Esophagus muscularis mucosa (tissue), 4 donors: Measurements from ENCODE around the gene KIF21A. TPM values are rescaled to one million over a fixed set of nuclear protein-coding genes. Genes with fewer than 3 reads are reported as not detected.

Source experiments
- DNase-seq: peaks from one replicate; pipeline ENCODE4 v3.0.0-alpha.2; 2017; ENCODE audit errors: extremely low spot score
- H3K27ac ChIP-seq, 4 donors: fragments of 200-600 bp; sonication (generic); replicated peaks in 1 of 4; 1 replicate in 3 of 4; 2 replicates in 1 of 4; pipeline ENCODE4 v1.5.1; 2016 to 2019; ENCODE audit warnings: mild to moderate bottlenecking in 1 of 4
- H3K27me3 ChIP-seq, 4 donors: fragments of 200-600 bp; sonication (generic); one replicate each; pipeline versions ENCODE4 v1.5.1 to v1.6.0; 2016 to 2019
- H3K36me3 ChIP-seq, 4 donors: fragments of 200-600 bp; sonication (generic); one replicate each; pipeline ENCODE4 v1.5.1; 2016 to 2019
- H3K4me1 ChIP-seq, 4 donors: fragments of 200-600 bp; sonication (generic); one replicate each; pipeline ENCODE4 v1.5.1; 2016 to 2019
- H3K4me3 ChIP-seq, 4 donors: fragments of 200-600 bp; sonication (generic); 1 replicate in 2 of 4; 2 replicates in 2 of 4; pipeline ENCODE4 v1.5.1; 2016 to 2019; ENCODE audit warnings: mild to moderate bottlenecking in 4 of 4, moderate library complexity in 1 of 4
- H3K9me3 ChIP-seq, 4 donors: fragments of 200-600 bp; sonication (generic); 1 replicate in 3 of 4; 2 replicates in 1 of 4; pipeline ENCODE4 v1.5.1; 2016 to 2019
- EP300 ChIP-seq: sonication (generic); formaldehyde crosslinking; IDR thresholded peaks from one replicate; pipeline ENCODE4 v1.6.1; 2017; ENCODE audit warnings: antibody characterized with exemption
- POLR2A ChIP-seq: fragments of 450-650 bp; IDR thresholded peaks from one replicate; pipeline ENCODE4 v1.6.1; 2017; ENCODE audit warnings: antibody characterized with exemption, moderate library complexity, mild to moderate bottlenecking, low read depth
- POLR2AphosphoS5 ChIP-seq, 2 donors: sonication (generic); formaldehyde crosslinking; IDR thresholded peaks; one replicate each; pipeline ENCODE4 v1.6.1; 2017; ENCODE audit warnings: antibody characterized with exemption in 2 of 2
- WGBS: methylation state at CpG from one replicate; pipeline ENCODE4 v1.1.5; 2018; 5-methylcytosine and 5-hydroxymethylcytosine counted together
- intact Hi-C: fragments of 100-400 bp; cut with DNase I; formaldehyde crosslinking; loops from one replicate; pipeline ENCODE4 v1.15.1; 2023
- total RNA-seq, 4 donors: library from RNA; depleted of rRNA; stranded (reverse); fragments of >200 nt; gene quantifications; one replicate each; pipeline versions ENCODE4 v1.1.0 to v1.2.1, GENCODE V29; 2016
- TF ChIP-seq, protein P1 (sequence below), 3 experiments: fragments of 200-600 bp in 2 of 3; fragments of 450-650 bp in 1 of 3; sonication (generic) in 2 of 3; IDR thresholded peaks; one replicate each; pipeline ENCODE4 v1.5.1; 2017 to 2019; ENCODE audit warnings: antibody characterized with exemption in 3 of 3, mild to moderate bottlenecking in 2 of 3, moderate library complexity in 1 of 3

Gene KIF21A
- total RNA-seq, 4 donors from 2014 or later = 9.3 to 17.4 (median 11.1) TPM

DNA sequence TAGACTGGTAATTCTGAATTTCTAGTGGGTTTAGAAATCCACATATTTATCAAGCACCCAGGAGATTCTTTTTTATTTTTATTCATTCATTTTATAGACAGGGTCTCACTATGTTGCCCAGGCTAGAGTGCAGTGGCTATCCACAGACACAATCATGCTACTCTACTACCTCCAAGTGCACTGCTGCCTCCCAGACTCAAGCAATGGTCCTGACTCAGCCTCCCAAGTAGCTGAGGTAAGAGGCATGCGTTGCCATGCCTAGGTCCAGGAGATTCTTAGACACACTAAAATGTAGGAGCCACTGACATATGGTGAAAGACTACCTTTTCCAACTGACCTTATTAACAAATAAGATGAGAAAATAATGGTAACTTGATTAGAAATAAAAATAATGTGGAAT lies 38.9 kb downstream of the KIF21A start:
- H3K36me3 ChIP-seq = no peaks in the 10 kb centered on the region
- no peak for TF ChIP-seq POLR2A
- TF ChIP-seq, protein P1, sequence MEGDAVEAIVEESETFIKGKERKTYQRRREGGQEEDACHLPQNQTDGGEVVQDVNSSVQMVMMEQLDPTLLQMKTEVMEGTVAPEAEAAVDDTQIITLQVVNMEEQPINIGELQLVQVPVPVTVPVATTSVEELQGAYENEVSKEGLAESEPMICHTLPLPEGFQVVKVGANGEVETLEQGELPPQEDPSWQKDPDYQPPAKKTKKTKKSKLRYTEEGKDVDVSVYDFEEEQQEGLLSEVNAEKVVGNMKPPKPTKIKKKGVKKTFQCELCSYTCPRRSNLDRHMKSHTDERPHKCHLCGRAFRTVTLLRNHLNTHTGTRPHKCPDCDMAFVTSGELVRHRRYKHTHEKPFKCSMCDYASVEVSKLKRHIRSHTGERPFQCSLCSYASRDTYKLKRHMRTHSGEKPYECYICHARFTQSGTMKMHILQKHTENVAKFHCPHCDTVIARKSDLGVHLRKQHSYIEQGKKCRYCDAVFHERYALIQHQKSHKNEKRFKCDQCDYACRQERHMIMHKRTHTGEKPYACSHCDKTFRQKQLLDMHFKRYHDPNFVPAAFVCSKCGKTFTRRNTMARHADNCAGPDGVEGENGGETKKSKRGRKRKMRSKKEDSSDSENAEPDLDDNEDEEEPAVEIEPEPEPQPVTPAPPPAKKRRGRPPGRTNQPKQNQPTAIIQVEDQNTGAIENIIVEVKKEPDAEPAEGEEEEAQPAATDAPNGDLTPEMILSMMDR (IDR thresholded peaks at IDR 0.05) = no peak
- TF ChIP-seq EP300 = no peak
- TF ChIP-seq POLR2AphosphoS5 (IDR thresholded peaks at IDR 0.05) = no peak
- no peaks in the 10 kb centered on the region for H3K9me3 ChIP-seq
- intact Hi-C loops = no loop called here
- no peaks in the 10 kb centered on the region for H3K27me3 ChIP-seq
- WGBS = 100% methylated on average over 1 of the region's 1 CpG
- no peak for DNase-seq
- peaks cover 4 to 9% (median 5%) of the 10 kb centered on the region in 4 donors for H3K4me1 ChIP-seq
- H3K27ac ChIP-seq = no peak overlapping the region
- H3K4me3 ChIP-seq = no peak overlapping the region

DNA sequence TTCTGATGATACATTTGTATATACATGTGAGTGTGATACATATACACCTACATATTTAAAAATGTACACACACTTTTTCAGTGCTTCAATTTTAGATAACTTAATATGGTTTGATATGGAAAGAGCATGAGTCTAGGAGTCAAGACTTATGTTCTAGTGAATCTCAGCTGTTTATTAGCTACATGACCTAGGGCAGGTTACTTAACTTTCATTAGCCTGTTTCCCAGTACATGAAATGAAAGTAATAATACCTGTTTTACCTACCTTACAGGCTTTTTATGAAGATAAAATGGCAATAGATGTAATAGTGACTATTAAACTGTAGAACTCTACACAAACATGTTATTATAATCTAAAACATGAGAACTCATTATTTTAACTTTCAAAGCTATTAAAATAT lies 39.5 kb downstream of the KIF21A start:
- no peak overlapping the region for H3K4me3 ChIP-seq
- no peaks in the 10 kb centered on the region for H3K9me3 ChIP-seq
- H3K4me1 ChIP-seq = peaks cover 4 to 9% (median 5%) of the 10 kb centered on the region in 4 donors
- no peak overlapping the region for H3K27ac ChIP-seq
- intact Hi-C loops = no loop called here
- H3K27me3 ChIP-seq = no peaks in the 10 kb centered on the region
- H3K36me3 ChIP-seq = no peaks in the 10 kb centered on the region
- no peak for DNase-seq
- TF ChIP-seq, protein P1 (IDR thresholded peaks at IDR 0.05) = no peak
- TF ChIP-seq EP300 (no peak), POLR2A (no peak), POLR2AphosphoS5 (IDR thresholded peaks at IDR 0.05) (no peak)

DNA sequence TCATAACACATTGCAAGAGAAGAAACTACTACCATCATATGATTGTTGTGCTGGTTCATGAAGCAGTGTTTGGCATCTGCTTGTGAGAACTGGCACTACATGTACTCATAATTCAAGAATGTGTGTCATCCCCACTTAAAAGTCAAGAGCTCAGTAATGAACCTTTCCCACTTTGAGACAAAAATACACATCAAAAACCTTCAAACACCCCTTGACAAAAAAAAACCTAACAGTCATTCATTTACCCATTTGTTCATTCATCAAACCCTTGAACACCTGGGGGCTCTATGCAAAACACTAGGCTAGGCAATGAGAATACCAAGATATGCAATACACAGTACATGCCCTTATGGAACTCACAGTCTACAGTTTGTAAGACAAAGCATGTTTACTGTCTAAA lies 40.0 kb downstream of the KIF21A start:
- Histone ChIP-seq H3K4me3 (no peak overlapping the region), H3K27ac (no peak overlapping the region), H3K4me1 (peaks cover 4 to 9% (median 5%) of the 10 kb centered on the region in 4 donors), H3K27me3 (no peaks in the 10 kb centered on the region), H3K9me3 (no peaks in the 10 kb centered on the region), H3K36me3 (no peaks in the 10 kb centered on the region)
- DNase-seq = no peak
- TF ChIP-seq POLR2A (no peak), POLR2AphosphoS5 (IDR thresholded peaks at IDR 0.05) (no peak), EP300 (no peak)
- TF ChIP-seq, protein P1 (IDR thresholded peaks at IDR 0.05) = no peak
- intact Hi-C loops = no loop called here

DNA sequence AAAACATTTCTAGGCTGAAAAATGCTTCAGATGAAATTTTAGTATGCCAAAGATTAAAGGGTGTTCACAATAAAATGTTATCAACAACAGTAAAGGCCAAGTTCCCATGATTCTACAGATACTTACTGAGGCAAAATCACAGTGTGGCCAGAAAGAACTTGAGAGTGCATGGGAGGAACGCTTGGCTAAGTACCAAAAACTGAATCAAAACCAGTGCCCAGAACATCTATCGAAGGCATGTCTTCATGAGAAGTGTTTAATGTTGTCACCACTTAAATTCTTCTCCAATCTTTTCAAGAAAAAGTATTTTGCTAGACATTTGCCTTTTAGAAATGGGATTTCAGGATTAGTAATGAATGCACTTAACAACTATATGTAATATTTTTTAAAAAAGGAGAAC lies 41.5 kb downstream of the KIF21A start:
- WGBS = 66% methylated on average over 2 of the region's 2 CpGs
- H3K36me3 ChIP-seq = no peaks in the 10 kb centered on the region

More for the DNA sequence above, 41.5 kb downstream of the KIF21A start:
- Histone ChIP-seq H3K4me1 (peaks cover 1 to 5% (median 3%) of the 10 kb centered on the region in 4 donors), H3K27me3 (no peaks in the 10 kb centered on the region), H3K27ac (no peak overlapping the region), H3K9me3 (no peaks in the 10 kb centered on the region), H3K4me3 (no peak overlapping the region)
- TF ChIP-seq POLR2AphosphoS5 (IDR thresholded peaks at IDR 0.05) = no peak
- TF ChIP-seq, protein P1 (IDR thresholded peaks at IDR 0.05) = no peak
- TF ChIP-seq EP300 = no peak
- no peak for TF ChIP-seq POLR2A
- no peak for DNase-seq
- intact Hi-C loops = no loop called here
